Measurements from ENCODE around the gene SAG.

SAG gene

DNA sequence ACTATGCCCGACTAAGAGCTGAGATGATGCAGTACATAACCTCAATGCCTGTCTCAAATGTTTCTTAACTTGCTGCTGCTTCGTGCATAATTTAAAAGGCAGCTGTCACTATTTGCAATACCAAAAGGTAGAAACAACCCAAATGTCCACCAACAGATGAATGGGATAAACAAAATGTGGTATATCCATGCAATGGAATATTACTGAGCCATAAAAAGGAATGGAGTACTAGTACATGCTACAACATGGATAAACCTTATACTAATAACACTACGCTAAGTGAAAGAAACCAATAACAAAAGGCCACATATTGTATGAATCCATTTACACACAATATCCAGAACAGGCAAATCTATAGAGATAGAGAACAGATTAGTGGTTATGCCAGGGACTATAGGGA, 33.7 kb downstream of the SAG start:
- Histone ChIP-seq H3K4me2 (ENCODE audit: low read length, poor library complexity, severe bottlenecking) (no peak overlapping the region), H3K9ac (ENCODE audit: low read length) (no peak overlapping the region), H2BK15ac (ENCODE audit: low read depth, poor library complexity, severe bottlenecking) (no peak overlapping the region), H3K4me1 (ENCODE audit: control insufficient read depth, insufficient read depth, low read depth, low read length) (no peaks in the 10 kb centered on the region), H2AFZ (ENCODE audit: low read depth, low read length) (no peak overlapping the region), H4K91ac (ENCODE audit: low read length) (no peak overlapping the region), H2BK12ac (ENCODE audit: low read length in 2 of 2) (no peak overlapping the region), H2AK5ac (ENCODE audit: low read length, severe bottlenecking) (no peak overlapping the region), H3K23ac (ENCODE audit: low read length in 2 of 2) (no peak overlapping the region), H3K36me3 (ENCODE audit: control insufficient read depth in 1 of 2, insufficient read depth in 2 of 2, low read depth in 1 of 2, low read length in 2 of 2) (no peaks in the 10 kb centered on the region), H3K4me3 (ENCODE audit: insufficient read depth in 1 of 2, low read depth in 1 of 2, low read length in 2 of 2) (no peak overlapping the region), H2BK5ac (ENCODE audit: low read depth, low read length, poor library complexity, severe bottlenecking) (no peak overlapping the region), H3K18ac (ENCODE audit: low read depth in 1 of 2, low read length in 2 of 2) (no peak overlapping the region), H3K27me3 (ENCODE audit: control insufficient read depth in 1 of 2, insufficient read depth in 1 of 2, low read length in 2 of 2) (peaks cover 12 to 33% of the 10 kb centered on the region in 2 experiments), H3K79me1 (replicated peaks; ENCODE audit: low read length, poor library complexity, severe bottlenecking) (no peaks in the 10 kb centered on the region), H3K14ac (ENCODE audit: low read length in 2 of 2) (no peak overlapping the region), H3K4ac (ENCODE audit: low read depth in 1 of 2, low read length in 2 of 2) (no peak overlapping the region), H3K9me3 (ENCODE audit: control insufficient read depth, low read length) (peaks cover 4% of the 10 kb centered on the region), H2BK120ac (ENCODE audit: low read depth, low read length) (no peak overlapping the region), H4K8ac (ENCODE audit: low read length) (no peak overlapping the region), H3K27ac (ENCODE audit: low read length, poor library complexity, severe bottlenecking) (no peak overlapping the region)
- 90% methylated on average over 2 of the region's 3 CpGs for WGBS
- no peak for DNase-seq

DNA sequence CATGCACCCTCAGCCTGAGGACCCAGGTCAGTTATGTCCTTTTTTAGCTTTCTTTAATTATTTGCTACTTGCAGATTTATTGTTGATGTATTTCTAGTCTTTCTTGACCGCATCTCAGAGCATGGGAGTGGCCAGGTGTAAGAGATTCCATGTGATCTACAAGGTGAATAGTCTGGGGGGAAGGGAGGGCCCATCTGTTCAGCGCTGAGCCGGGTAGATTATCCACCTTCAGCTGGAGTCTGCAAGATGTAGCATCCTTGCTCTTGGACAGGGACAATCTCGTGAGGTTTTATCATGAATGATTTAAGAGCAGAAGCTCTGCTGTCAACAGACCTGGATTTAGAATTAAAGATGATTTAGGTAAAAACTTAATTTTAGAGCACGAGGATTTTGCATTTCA, 34.7 kb downstream of the SAG start:
- Histone ChIP-seq H2BK12ac (ENCODE audit: low read length in 2 of 2) (no peak overlapping the region), H2BK120ac (ENCODE audit: low read depth, low read length) (no peak overlapping the region)
- WGBS = 82% methylated on average over 4 of the region's 5 CpGs

DNA sequence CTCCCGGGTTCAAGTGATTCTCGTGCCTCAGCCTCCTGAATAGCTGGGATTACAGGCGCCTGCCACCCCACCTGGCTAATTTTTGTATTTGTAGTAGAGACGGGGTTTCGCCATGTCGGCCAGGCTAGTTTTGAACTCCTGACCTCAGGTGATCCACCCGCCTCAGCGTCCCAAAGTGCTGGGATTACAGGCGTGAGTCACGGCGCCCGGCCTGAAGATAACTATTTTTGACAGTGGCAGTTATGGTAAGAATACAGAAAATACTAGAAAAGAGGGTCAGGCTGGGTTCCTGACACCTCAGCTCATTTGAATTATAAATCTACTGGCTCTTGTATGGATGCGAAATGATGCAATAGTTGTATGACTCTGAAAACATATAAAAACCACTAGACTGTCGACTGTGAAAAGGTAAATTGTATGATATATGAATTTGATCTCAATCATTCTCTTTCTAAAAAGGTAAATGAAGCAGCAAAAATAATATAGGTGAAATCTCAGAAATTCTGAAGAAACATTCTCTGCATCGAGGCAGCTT, 35.6 kb downstream of the SAG start:
- H3K9ac ChIP-seq (ENCODE audit: low read length) = no peak overlapping the region
- H2BK15ac ChIP-seq (ENCODE audit: low read depth, poor library complexity, severe bottlenecking) = no peak overlapping the region
- H4K91ac ChIP-seq (ENCODE audit: low read length) = no peak overlapping the region
- no peak overlapping the region for H4K8ac ChIP-seq (ENCODE audit: low read length)
- no peak overlapping the region for H3K14ac ChIP-seq (ENCODE audit: low read length in 2 of 2)
- H3K18ac ChIP-seq (ENCODE audit: low read depth in 1 of 2, low read length in 2 of 2) = no peak overlapping the region
- no peak for DNase-seq
- no peak overlapping the region for H3K27ac ChIP-seq (ENCODE audit: low read length, poor library complexity, severe bottlenecking)
- H3K4me1 ChIP-seq (ENCODE audit: control insufficient read depth, insufficient read depth, low read depth, low read length) = peaks cover 2% of the 10 kb centered on the region
- H2AK5ac ChIP-seq (ENCODE audit: low read length, severe bottlenecking) = no peak overlapping the region
- no peak overlapping the region for H2BK12ac ChIP-seq (ENCODE audit: low read length in 2 of 2)
- WGBS = 92% methylated on average over 13 of the region's 15 CpGs
- H2BK5ac ChIP-seq (ENCODE audit: low read depth, low read length, poor library complexity, severe bottlenecking) = no peak overlapping the region
- H2AFZ ChIP-seq (ENCODE audit: low read depth, low read length) = no peak overlapping the region
- no peak overlapping the region for H3K4ac ChIP-seq (ENCODE audit: low read depth in 1 of 2, low read length in 2 of 2)
- H3K23ac ChIP-seq (ENCODE audit: low read length in 2 of 2) = no peak overlapping the region
- no peaks in the 10 kb centered on the region for H3K36me3 ChIP-seq (ENCODE audit: control insufficient read depth in 1 of 2, insufficient read depth in 2 of 2, low read depth in 1 of 2, low read length in 2 of 2)
- H3K9me3 ChIP-seq (ENCODE audit: control insufficient read depth, low read length) = peaks cover 4% of the 10 kb centered on the region
- H3K4me3 ChIP-seq (ENCODE audit: insufficient read depth in 1 of 2, low read depth in 1 of 2, low read length in 2 of 2) = no peak overlapping the region
- H3K27me3 ChIP-seq (ENCODE audit: control insufficient read depth in 1 of 2, insufficient read depth in 1 of 2, low read length in 2 of 2) = peaks cover 1 to 20% of the 10 kb centered on the region in 2 experiments
- H3K79me1 ChIP-seq (replicated peaks; ENCODE audit: low read length, poor library complexity, severe bottlenecking) = no peaks in the 10 kb centered on the region
- H2BK120ac ChIP-seq (ENCODE audit: low read depth, low read length) = no peak overlapping the region
- no peak overlapping the region for H3K4me2 ChIP-seq (ENCODE audit: low read length, poor library complexity, severe bottlenecking)

More for the DNA sequence above, 34.7 kb downstream of the SAG start:
- Histone ChIP-seq H3K4me1 (ENCODE audit: control insufficient read depth, insufficient read depth, low read depth, low read length) (no peaks in the 10 kb centered on the region), H3K4me3 (ENCODE audit: insufficient read depth in 1 of 2, low read depth in 1 of 2, low read length in 2 of 2) (no peak overlapping the region), H3K14ac (ENCODE audit: low read length in 2 of 2) (no peak overlapping the region), H2BK15ac (ENCODE audit: low read depth, poor library complexity, severe bottlenecking) (no peak overlapping the region), H3K18ac (ENCODE audit: low read depth in 1 of 2, low read length in 2 of 2) (no peak overlapping the region), H3K9me3 (ENCODE audit: control insufficient read depth, low read length) (peaks cover 4% of the 10 kb centered on the region), H3K27ac (ENCODE audit: low read length, poor library complexity, severe bottlenecking) (no peak overlapping the region), H4K8ac (ENCODE audit: low read length) (no peak overlapping the region), H3K36me3 (ENCODE audit: control insufficient read depth in 1 of 2, insufficient read depth in 2 of 2, low read depth in 1 of 2, low read length in 2 of 2) (no peaks in the 10 kb centered on the region), H2AFZ (ENCODE audit: low read depth, low read length) (no peak overlapping the region), H4K91ac (ENCODE audit: low read length) (no peak overlapping the region), H2AK5ac (ENCODE audit: low read length, severe bottlenecking) (no peak overlapping the region), H3K79me1 (replicated peaks; ENCODE audit: low read length, poor library complexity, severe bottlenecking) (no peaks in the 10 kb centered on the region), H2BK5ac (ENCODE audit: low read depth, low read length, poor library complexity, severe bottlenecking) (no peak overlapping the region), H3K4me2 (ENCODE audit: low read length, poor library complexity, severe bottlenecking) (no peak overlapping the region), H3K4ac (ENCODE audit: low read depth in 1 of 2, low read length in 2 of 2) (no peak overlapping the region), H3K27me3 (ENCODE audit: control insufficient read depth in 1 of 2, insufficient read depth in 1 of 2, low read length in 2 of 2) (peaks cover 11 to 23% of the 10 kb centered on the region in 2 experiments), H3K23ac (ENCODE audit: low read length in 2 of 2) (no peak overlapping the region), H3K9ac (ENCODE audit: low read length) (no peak overlapping the region)
- DNase-seq = no peak

DNA sequence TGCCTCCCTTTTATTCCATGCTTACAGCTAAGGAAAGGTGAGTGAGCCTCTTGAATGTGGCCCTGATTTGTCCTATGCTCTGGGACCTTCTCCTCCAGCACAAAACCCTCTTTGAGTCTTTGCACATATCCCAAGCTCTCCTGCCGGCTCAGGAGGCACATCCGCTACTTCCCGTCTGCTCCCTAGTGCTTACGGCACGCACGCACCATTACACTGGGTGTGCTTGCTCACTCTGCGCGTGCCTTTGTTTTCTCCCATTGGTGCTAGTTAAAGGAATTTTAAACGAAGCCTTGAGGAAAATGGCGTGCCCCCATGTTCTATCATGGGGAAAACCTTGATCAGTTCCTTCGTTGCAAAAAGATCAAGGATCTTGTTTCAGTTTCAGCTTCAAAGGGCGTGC, 38.8 kb downstream of the SAG start:
- no peak overlapping the region for H3K14ac ChIP-seq (ENCODE audit: low read length in 2 of 2)
- H3K4me3 ChIP-seq (ENCODE audit: insufficient read depth in 1 of 2, low read depth in 1 of 2, low read length in 2 of 2) = no peak overlapping the region
- H3K18ac ChIP-seq (ENCODE audit: low read depth in 1 of 2, low read length in 2 of 2) = no peak overlapping the region
- no peak for DNase-seq
- 96% methylated on average over 12 of the region's 12 CpGs for WGBS
- H3K27me3 ChIP-seq (ENCODE audit: control insufficient read depth in 1 of 2, insufficient read depth in 1 of 2, low read length in 2 of 2) = peaks cover 0 to 14% of the 10 kb centered on the region in 2 experiments
- H3K4me2 ChIP-seq (ENCODE audit: low read length, poor library complexity, severe bottlenecking) = no peak overlapping the region
- peaks cover 7% of the 10 kb centered on the region for H3K4me1 ChIP-seq (ENCODE audit: control insufficient read depth, insufficient read depth, low read depth, low read length)
- H2BK5ac ChIP-seq (ENCODE audit: low read depth, low read length, poor library complexity, severe bottlenecking) = no peak overlapping the region
- no peak overlapping the region for H4K91ac ChIP-seq (ENCODE audit: low read length)
- no peak overlapping the region for H2BK12ac ChIP-seq (ENCODE audit: low read length in 2 of 2)
- no peaks in the 10 kb centered on the region for H3K36me3 ChIP-seq (ENCODE audit: control insufficient read depth in 1 of 2, insufficient read depth in 2 of 2, low read depth in 1 of 2, low read length in 2 of 2)
- no peak overlapping the region for H4K8ac ChIP-seq (ENCODE audit: low read length)
- no peak overlapping the region for H3K4ac ChIP-seq (ENCODE audit: low read depth in 1 of 2, low read length in 2 of 2)
- H2AK5ac ChIP-seq (ENCODE audit: low read length, severe bottlenecking) = no peak overlapping the region
- no peaks in the 10 kb centered on the region for H3K79me1 ChIP-seq (replicated peaks; ENCODE audit: low read length, poor library complexity, severe bottlenecking)
- no peak overlapping the region for H3K27ac ChIP-seq (ENCODE audit: low read length, poor library complexity, severe bottlenecking)
- no peak overlapping the region for H2BK15ac ChIP-seq (ENCODE audit: low read depth, poor library complexity, severe bottlenecking)
- no peak overlapping the region for H2AFZ ChIP-seq (ENCODE audit: low read depth, low read length)
- no peak overlapping the region for H3K23ac ChIP-seq (ENCODE audit: low read length in 2 of 2)
- no peak overlapping the region for H3K9ac ChIP-seq (ENCODE audit: low read length)
- H2BK120ac ChIP-seq (ENCODE audit: low read depth, low read length) = no peak overlapping the region
- H3K9me3 ChIP-seq (ENCODE audit: control insufficient read depth, low read length) = peaks cover 2% of the 10 kb centered on the region

Measured in mesenchymal stem cell (in vitro differentiated cells and primary cell).